Epidermal melanocyte (primary cell): Measurements from ENCODE around the gene TEX28.
"Not testable (repeated sequence)": the region's sequence is repeated elsewhere in the genome, so short reads cannot be mapped to it uniquely, and the experiment has no call there.

Experiments used
- DNase-seq: peaks from one replicate; pipeline ENCODE4 v3.0.0; 2011; ENCODE audit warnings: low spot score; ENCODE audit not compliant: insufficient read length

Gene TEX28

GRCh38 chrX:154294791-154295574, at the start of gene TEX28:
Gene TEX28 (minus strand): TSS chrX:154295124. CDS start chrX:154292117, 3,007 bp downstream.
- no peak for DNase-seq

GRCh38 chrX:154343620-154344019, 48.7 kb upstream of the TEX28 start:
- DNase-seq, result not testable (repeated sequence)

GRCh38 chrX:154343063-154343462, 48.1 kb upstream of the TEX28 start:
- DNase-seq, result not testable (repeated sequence)

- not testable (repeated sequence) for DNase-seq
Observed at GRCh38 chrX:154341399-154342298, 46.7 kb upstream of the TEX28 start.

GRCh38 chrX:154334496-154334895, 39.6 kb upstream of the TEX28 start:
- no peak for DNase-seq

- DNase-seq, result no peak
Observed at GRCh38 chrX:154333837-154334271, 38.9 kb upstream of the TEX28 start.

GRCh38 chrX:154333116-154333515, 38.2 kb upstream of the TEX28 start:
- no peak for DNase-seq

- no peak for DNase-seq
Observed at GRCh38 chrX:154332561-154332960, 37.6 kb upstream of the TEX28 start.

GRCh38 chrX:154329294-154329693, 34.4 kb upstream of the TEX28 start:
- no peak for DNase-seq

- no peak for DNase-seq
Observed at GRCh38 chrX:154328646-154329045, 33.7 kb upstream of the TEX28 start.

GRCh38 chrX:154327038-154327820, 32.3 kb upstream of the TEX28 start:
- DNase-seq, result no peak

GRCh38 chrX:154325541-154325940, 30.6 kb upstream of the TEX28 start:
- no peak for DNase-seq

- DNase-seq, result no peak
Observed at GRCh38 chrX:154323537-154323936, 28.6 kb upstream of the TEX28 start.

- DNase-seq, result no peak
Observed at GRCh38 chrX:154322890-154323289, 28.0 kb upstream of the TEX28 start.

- DNase-seq, result no peak
Observed at GRCh38 chrX:154321594-154321993, 26.7 kb upstream of the TEX28 start.

- DNase-seq, result no peak
Observed at GRCh38 chrX:154321152-154321551, 26.2 kb upstream of the TEX28 start.

- DNase-seq, result no peak
Observed at GRCh38 chrX:154320406-154320805, 25.5 kb upstream of the TEX28 start.

- DNase-seq, result no peak
Observed at GRCh38 chrX:154317391-154317995, 22.6 kb upstream of the TEX28 start.

- no peak for DNase-seq
Observed at GRCh38 chrX:154315416-154315815, 20.5 kb upstream of the TEX28 start.

GRCh38 chrX:154313147-154313546, 18.2 kb upstream of the TEX28 start:
- DNase-seq, result no peak

- no peak for DNase-seq
Observed at GRCh38 chrX:154312116-154312515, 17.2 kb upstream of the TEX28 start.
